Kidney epithelial cell (primary cell): ENCODE measurements around the gene TAC4. TPM values are rescaled to one million over a fixed set of nuclear protein-coding genes. Genes with fewer than 3 reads are reported as not detected.

Experiments used
- DNase-seq: peaks from one replicate; pipeline ENCODE4 v3.0.0-alpha.2; 2010; ENCODE audit warnings: low read depth
- H3K27me3 ChIP-seq: 2 replicates; pipeline ENCODE4 v1.6.0; 2011; ENCODE audit warnings: low read length; ENCODE audit not compliant: control insufficient read depth, insufficient read depth
- H3K36me3 ChIP-seq: 2 replicates; pipeline ENCODE4 v1.5.1; 2011; ENCODE audit warnings: low read length; ENCODE audit not compliant: control insufficient read depth, insufficient read depth
- H3K4me3 ChIP-seq: 2 replicates; pipeline ENCODE4 v1.5.1; 2011; ENCODE audit warnings: low read depth, mild to moderate bottlenecking, control low read depth, low read length
- total RNA-seq: library from RNA; depleted of rRNA; stranded (reverse); fragments of >200 nt; gene quantifications from 2 replicates; pipeline ENCODE4 v1.2.3, GENCODE V29; 2015
- TF ChIP-seq, protein P1 (sequence below): IDR thresholded peaks from 2 replicates; pipeline ENCODE4 v1.5.1; 2011; ENCODE audit warnings: mild to moderate bottlenecking, moderate library complexity, low read length, control low read depth, inconsistent platforms; ENCODE audit not compliant: insufficient read depth, poor library complexity, severe bottlenecking

Gene TAC4, protein sequence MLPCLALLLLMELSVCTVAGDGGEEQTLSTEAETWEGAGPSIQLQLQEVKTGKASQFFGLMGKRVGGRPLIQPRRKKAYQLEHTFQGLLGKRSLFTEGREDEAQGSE
- total RNA-seq, result not detected in 2 replicates

DNA sequence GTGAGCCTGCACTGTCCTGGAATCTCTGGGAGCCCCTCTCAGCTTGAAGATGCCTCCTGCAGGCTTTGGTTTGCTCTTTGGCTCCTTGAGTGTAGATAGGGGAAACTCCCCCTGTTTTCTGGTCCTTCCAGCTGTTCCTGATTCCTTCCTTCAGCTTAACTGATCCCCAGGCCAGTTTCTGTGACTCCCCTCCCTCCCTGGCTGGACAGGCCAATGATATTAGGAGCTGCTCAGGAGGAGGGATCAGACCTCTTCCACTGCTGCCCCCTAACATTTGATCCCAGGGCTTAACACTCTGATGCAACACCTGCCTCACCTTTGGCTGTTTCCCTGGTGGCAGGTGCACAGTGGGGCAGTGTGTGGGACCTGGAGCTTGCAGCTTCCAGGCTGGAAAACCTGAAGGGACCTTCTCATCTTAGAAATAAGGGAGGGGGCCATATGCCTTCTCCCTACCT lies at the start of gene TAC4:
Gene TAC4, minus strand, starts transcription at position 51 of the 455 bp plus-strand sequence. CDS start 52 bp downstream, outside the sequence.
- Histone ChIP-seq H3K36me3 (no peaks in the 10 kb centered on the region), H3K4me3 (no peak within 1 kb of the TSS), H3K27me3 (peaks cover 2% of the 10 kb centered on the region)
- no peak for DNase-seq
- TF ChIP-seq, protein P1, sequence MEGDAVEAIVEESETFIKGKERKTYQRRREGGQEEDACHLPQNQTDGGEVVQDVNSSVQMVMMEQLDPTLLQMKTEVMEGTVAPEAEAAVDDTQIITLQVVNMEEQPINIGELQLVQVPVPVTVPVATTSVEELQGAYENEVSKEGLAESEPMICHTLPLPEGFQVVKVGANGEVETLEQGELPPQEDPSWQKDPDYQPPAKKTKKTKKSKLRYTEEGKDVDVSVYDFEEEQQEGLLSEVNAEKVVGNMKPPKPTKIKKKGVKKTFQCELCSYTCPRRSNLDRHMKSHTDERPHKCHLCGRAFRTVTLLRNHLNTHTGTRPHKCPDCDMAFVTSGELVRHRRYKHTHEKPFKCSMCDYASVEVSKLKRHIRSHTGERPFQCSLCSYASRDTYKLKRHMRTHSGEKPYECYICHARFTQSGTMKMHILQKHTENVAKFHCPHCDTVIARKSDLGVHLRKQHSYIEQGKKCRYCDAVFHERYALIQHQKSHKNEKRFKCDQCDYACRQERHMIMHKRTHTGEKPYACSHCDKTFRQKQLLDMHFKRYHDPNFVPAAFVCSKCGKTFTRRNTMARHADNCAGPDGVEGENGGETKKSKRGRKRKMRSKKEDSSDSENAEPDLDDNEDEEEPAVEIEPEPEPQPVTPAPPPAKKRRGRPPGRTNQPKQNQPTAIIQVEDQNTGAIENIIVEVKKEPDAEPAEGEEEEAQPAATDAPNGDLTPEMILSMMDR, result no peak

- peaks cover 47% of the 10 kb centered on the region for H3K27me3 ChIP-seq
- H3K36me3 ChIP-seq, result no peaks in the 10 kb centered on the region
- TF ChIP-seq, protein P1, result no peak
- H3K4me3 ChIP-seq, result no peak overlapping the region
- DNase-seq, result no peak
These were observed 49.0 kb upstream of the TAC4 start for GRCh38 chr17:49896860-49897259.

- Histone ChIP-seq H3K4me3 (no peak overlapping the region), H3K36me3 (no peaks in the 10 kb centered on the region), H3K27me3 (peaks cover 44% of the 10 kb centered on the region)
- TF ChIP-seq, protein P1, result no peak
- no peak for DNase-seq
These were observed 48.4 kb upstream of the TAC4 start for GRCh38 chr17:49896222-49896621.

DNA sequence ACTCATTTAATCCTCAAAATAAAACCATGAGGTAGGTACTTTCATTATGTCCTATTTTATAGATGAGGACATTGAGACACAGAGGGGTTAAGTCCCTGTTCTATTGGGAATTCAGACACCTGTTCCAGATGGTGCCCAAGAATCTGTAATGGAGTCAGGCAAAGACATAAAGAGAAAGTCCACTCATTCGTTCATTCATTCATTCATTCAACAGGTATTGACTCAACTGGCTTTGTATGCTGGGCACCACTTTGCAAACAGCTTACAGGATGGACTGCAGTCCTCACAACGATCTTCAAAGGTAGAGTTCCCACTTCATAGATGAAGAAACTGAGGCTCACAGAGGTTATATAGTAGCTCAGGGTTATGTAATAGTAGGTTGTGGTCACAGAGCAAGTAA lies 47.9 kb upstream of the TAC4 start:
- TF ChIP-seq, protein P1, result no peak

DNA sequence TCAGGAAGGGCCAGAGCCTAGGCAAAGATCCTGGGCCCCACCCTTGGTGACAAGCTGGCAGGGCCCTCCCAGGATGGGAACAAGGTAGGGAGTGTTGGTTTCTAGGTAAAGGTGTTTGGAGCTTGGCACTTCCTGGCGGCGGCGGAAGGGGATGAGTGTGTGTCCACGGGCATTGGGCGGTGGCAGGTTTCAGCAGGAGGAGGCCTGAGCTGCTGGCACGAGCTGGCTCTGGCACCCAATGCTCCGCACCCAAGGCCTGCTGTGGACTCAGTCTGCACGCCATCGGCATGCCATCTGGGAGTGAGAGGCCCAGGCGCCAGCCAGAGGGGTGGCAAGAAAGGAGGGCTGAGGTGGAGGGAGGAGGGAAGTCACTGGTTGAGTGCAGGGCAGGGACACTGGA lies 46.9 kb upstream of the TAC4 start:
- no peak for DNase-seq
- TF ChIP-seq, protein P1, result no peak
- Histone ChIP-seq H3K27me3 (peaks cover 53% of the 10 kb centered on the region), H3K36me3 (no peaks in the 10 kb centered on the region), H3K4me3 (no peak overlapping the region)

More for the DNA sequence above, 47.9 kb upstream of the TAC4 start:
- Histone ChIP-seq H3K27me3 (peaks cover 44% of the 10 kb centered on the region), H3K4me3 (no peak overlapping the region), H3K36me3 (no peaks in the 10 kb centered on the region)
- no peak for DNase-seq
